Stimulated activated naive B cell treated with anti-CD40 and anti-IgM and Interleukin-4, amounts not matched to agents 10 μg/mL and 1 μg/mL and 100 μg/mL, for 72 hours (primary cell): ENCODE measurements around the gene HOXC11.

Experiments
- ATAC-seq, 2 donors: fragments of 150-1000 bp; cut with Tn5 transposase; replicated peaks; 2 replicates each; pipeline ENCODE4 v1.10.0; 2021; ENCODE audit warnings: moderate library complexity in 1 of 2
- DNase-seq: peaks from one replicate; pipeline ENCODE4 v3.0.0; 2021
- H3K27ac Mint-ChIP-seq: one replicate; pipeline ENCODE4 v1.8.0; 2022; ENCODE audit warnings: mild to moderate bottlenecking, mixed read lengths
- H3K27me3 Mint-ChIP-seq, 2 donors: one replicate each; pipeline ENCODE4 v1.8.0; 2022; ENCODE audit warnings: mixed read lengths in 2 of 2
- H3K36me3 Mint-ChIP-seq, 2 donors: one replicate each; pipeline ENCODE4 v1.8.0; 2022; ENCODE audit warnings: mixed read lengths in 2 of 2, mild to moderate bottlenecking in 1 of 2
- H3K4me1 Mint-ChIP-seq, 2 donors: one replicate each; pipeline ENCODE4 v1.8.0; 2022; ENCODE audit warnings: mixed read lengths in 2 of 2, mild to moderate bottlenecking in 1 of 2
- H3K4me3 Mint-ChIP-seq, 2 donors: one replicate each; pipeline ENCODE4 v1.8.0; 2022; ENCODE audit warnings: mild to moderate bottlenecking in 2 of 2, mixed read lengths in 2 of 2, moderate library complexity in 1 of 2
- H3K9me3 Mint-ChIP-seq, 2 donors: one replicate each; pipeline ENCODE4 v1.8.0; 2022; ENCODE audit warnings: mixed read lengths in 2 of 2, mild to moderate bottlenecking in 1 of 2

The HOXC11 gene

DNA sequence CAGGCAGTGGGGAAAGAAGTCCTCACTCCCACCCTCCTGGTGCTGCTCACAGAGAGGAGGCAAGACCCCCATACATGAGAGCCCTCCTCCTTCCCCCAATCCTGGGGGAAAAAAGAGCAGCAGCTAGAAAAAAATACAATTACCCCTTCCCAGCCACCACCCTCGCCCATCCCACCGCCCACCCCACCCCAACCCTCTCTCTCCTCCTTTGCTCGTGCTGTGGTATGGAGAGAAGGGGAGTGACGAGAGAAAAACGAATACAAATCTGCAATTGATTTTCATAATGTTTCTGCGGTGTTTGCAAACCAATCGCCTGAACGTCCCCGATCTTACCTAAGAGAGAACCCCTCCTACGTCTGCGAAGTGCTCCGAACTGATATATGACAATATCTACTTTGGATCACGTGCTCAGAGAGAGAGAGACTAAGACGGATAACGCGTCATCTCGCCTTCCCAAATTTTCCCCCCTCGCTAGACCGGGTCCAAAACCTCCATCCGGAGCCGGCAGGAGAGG is at the start of gene HOXC11:
Gene HOXC11 (plus strand): TSS at position 405 of the 514 bp plus-strand sequence. CDS start 116 bp downstream, outside the sequence.
- H3K27ac Mint-ChIP-seq, result peak within 1 kb of the TSS; percentile 72
- H3K9me3 Mint-ChIP-seq, result peaks cover 0 to 10% of the 10 kb centered on the region in 2 donors
- no peak for DNase-seq
- peaks cover 14 to 18% of the 10 kb centered on the region in 2 donors for H3K4me1 Mint-ChIP-seq
- no peak for ATAC-seq
- H3K27me3 Mint-ChIP-seq, result peaks cover 81 to 90% of the 10 kb centered on the region in 2 donors
- peak within 1 kb of the TSS; percentile 51 to 64 for H3K4me3 Mint-ChIP-seq
- peaks cover 7 to 13% of the 10 kb centered on the region in 2 donors for H3K36me3 Mint-ChIP-seq

DNA sequence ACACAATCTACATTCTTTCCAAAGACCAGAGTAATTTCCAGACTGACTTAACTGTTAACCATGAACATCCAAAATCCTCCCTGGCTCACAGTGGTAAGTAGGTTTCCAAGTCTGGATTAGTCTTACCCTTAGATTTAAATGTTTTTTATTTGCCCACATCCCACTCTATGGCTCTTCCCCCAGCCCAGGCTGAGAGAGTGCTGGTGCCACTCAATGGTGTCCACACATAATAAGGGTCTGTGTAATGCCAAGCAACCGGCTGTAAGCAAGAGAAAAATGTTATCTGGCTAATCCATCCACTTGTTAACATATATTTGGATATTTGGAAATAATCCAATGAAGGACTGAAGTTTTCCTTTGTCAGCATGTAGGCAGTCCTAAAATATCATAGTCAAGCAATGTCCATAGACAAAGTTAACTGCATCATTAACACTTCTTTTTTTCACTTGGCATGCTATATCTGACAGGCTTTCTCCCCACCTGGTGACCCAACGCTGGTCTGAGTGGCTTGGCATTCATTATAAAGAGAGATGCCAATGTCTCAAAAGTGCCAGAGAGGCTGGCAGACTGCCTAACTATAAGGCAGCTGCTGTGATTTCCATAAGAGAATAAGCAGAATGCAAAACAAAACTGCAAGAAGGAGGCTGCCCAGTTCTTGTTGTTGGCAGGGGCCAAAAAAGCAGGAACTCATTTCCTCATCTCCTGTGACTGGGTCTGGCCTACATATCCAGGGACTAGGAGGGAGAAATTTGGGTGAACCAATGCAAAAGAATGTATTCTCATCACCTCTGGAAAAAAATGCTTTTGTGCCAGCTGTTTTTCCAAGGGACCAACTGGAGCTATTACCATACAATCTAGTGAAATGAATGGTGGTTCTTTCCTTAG is 48.2 kb upstream of the HOXC11 start:
- H3K36me3 Mint-ChIP-seq, result no peaks in the 10 kb centered on the region
- H3K9me3 Mint-ChIP-seq, result no peaks in the 10 kb centered on the region
- no peaks in the 10 kb centered on the region for H3K4me1 Mint-ChIP-seq
- no peak overlapping the region for H3K4me3 Mint-ChIP-seq
- ATAC-seq, result no peak
- H3K27ac Mint-ChIP-seq, result no peak overlapping the region
- H3K27me3 Mint-ChIP-seq, result peaks cover 61 to 86% of the 10 kb centered on the region in 2 donors
- no peak for DNase-seq

DNA sequence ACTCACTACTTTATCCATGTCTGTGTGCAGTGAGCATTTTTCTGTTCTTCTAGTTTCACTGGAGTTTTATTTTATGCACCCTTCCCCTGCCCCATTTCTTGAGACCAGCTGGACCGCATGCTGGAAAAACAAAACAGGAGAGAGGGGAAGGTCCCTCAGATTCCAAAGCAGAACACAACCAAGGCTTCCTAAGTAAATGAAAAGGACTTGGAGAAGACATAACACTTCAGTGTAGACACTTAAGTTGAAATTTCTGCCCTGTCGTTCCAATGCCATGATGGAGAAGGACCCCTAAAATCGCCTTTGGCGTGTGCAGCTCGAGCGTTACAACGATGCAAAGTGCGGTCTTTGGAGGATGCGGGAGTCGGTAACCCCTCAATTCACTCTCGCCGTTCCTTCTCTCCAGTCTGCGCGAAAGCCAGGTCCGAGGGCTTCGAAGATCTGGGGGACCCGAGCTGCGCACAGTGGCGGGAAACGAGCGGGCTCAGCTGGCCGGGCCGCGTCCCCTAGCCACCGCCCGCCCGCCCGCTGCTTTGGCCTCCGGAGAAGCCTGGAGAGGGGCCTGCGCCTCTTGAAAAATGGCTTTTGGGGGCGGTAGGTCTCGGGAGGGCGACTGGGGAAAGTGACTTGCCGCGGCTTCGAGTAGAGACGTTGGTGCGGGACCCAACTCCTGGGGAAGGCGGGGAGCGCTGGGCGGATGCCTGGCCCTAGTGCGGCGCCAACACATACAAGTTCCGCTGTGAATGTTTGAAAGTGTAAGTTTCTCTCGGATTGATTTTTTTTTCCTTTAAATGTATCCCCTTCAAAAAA is 45.5 kb upstream of the HOXC11 start:
- Mint-ChIP-seq H3K27me3 (peaks cover 68 to 92% of the 10 kb centered on the region in 2 donors), H3K4me1 (no peaks in the 10 kb centered on the region), H3K4me3 (no peak overlapping the region), H3K27ac (peak overlapping the region; percentile 47), H3K9me3 (no peaks in the 10 kb centered on the region), H3K36me3 (no peaks in the 10 kb centered on the region)
- ATAC-seq, result no peak
- no peak for DNase-seq

DNA sequence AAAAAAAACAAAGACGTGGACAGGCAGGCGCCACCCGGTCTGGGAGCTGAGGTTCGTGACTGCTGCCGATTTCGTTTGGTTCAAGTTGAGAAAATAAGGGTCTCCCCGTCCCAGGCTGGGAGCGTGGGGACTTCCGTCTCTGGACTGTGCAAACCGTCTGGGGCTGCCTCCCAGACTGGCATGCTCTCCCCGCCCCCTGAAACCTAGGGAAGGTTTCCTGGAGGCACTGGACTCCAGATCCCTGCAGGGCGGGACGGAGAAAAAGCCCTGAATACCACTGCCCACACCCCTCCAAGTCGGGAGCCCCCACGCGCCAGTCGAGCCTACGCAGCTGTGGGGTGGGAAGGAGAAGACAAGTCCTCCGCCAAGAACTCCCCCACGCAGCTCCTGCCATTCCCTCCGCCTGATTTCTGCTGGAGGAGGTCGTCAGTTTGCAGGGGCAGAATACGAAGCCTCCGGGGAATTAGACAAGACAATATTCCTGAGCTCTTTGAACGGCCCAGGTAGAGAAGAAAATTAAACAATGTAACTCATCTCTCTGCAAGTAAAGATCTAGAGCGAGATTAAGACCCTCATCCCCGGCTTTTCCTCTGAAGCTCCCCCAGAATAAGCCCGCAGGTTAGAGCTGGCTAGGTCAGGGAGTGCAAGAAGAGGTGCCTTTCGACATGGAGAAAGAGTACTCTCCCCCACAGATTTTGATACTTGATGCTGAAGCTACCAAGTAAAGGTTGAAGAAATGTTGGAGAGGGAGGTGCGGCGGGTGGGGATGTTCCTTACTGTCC is 44.7 kb upstream of the HOXC11 start:
- no peak for ATAC-seq
- H3K4me1 Mint-ChIP-seq, result no peaks in the 10 kb centered on the region
- H3K27ac Mint-ChIP-seq, result peak overlapping the region; percentile 47
- H3K9me3 Mint-ChIP-seq, result no peaks in the 10 kb centered on the region
- no peaks in the 10 kb centered on the region for H3K36me3 Mint-ChIP-seq
- peaks cover 71 to 95% of the 10 kb centered on the region in 2 donors for H3K27me3 Mint-ChIP-seq
- no peak overlapping the region for H3K4me3 Mint-ChIP-seq
- DNase-seq, result no peak

DNA sequence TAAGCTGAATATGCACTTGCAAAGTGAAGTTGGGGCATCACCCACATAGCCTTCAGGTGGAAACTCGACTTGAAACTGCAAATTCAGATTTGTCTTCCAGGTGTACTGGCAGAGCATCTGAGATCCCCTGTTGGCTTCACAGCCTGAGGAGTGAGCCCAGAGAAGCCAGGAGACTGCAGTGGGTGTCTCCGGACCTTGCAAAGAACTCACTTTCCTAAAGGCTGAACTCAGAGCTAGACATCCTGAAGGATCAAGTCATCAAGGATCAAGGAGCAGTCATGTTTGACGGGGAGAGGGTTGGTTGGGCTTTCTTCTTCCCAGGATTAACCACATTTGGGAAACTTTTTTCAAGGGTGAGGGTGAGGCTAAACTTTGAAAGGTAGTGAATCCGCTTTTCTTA is 43.4 kb upstream of the HOXC11 start:
- no peaks in the 10 kb centered on the region for H3K36me3 Mint-ChIP-seq
- DNase-seq (no peak), ATAC-seq (no peak)
- H3K4me1 Mint-ChIP-seq, result no peaks in the 10 kb centered on the region
- no peak overlapping the region for H3K27ac Mint-ChIP-seq
- no peak overlapping the region for H3K4me3 Mint-ChIP-seq
- H3K27me3 Mint-ChIP-seq, result peaks cover 77 to 95% of the 10 kb centered on the region in 2 donors
- H3K9me3 Mint-ChIP-seq, result no peaks in the 10 kb centered on the region

DNA sequence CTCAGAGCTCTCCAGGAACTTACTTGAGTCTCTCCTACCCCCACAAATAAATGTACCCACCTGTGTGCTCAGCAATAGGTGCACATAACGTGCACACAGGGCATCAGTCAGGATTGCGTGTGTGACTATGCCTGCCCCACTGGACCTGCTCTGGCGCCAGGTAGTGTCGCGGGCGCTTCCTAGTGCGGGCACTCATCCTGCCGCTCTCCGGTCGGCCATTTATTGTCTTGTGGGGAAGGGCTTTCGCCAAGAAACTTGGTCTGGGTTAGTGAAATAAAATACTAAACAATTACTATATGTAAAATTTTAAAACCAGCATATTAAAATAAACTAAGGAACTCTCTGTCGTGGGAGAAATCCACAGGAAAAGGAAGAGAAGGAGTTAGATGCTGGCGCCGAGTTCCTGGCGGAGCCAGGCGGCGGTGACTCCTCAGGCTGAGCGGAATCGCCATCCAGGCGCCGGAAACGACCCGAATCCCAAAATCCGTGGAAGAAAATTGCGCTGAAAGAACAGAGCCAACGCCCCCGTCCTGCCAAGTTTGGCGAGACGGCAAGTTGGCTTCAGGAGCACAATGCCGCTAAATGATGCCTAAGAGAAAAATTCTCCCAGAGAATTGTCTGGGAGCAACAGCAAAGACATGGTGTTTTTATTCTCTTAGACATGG is 42.2 kb upstream of the HOXC11 start:
- ATAC-seq (no peak), DNase-seq (no peak)
- Mint-ChIP-seq H3K9me3 (no peaks in the 10 kb centered on the region), H3K36me3 (peaks cover 0 to 1% of the 10 kb centered on the region in 2 donors), H3K4me3 (no peak overlapping the region), H3K4me1 (peaks cover 4 to 10% of the 10 kb centered on the region in 2 donors), H3K27ac (peak overlapping the region; percentile 14), H3K27me3 (peaks cover 84 to 96% of the 10 kb centered on the region in 2 donors)

DNA sequence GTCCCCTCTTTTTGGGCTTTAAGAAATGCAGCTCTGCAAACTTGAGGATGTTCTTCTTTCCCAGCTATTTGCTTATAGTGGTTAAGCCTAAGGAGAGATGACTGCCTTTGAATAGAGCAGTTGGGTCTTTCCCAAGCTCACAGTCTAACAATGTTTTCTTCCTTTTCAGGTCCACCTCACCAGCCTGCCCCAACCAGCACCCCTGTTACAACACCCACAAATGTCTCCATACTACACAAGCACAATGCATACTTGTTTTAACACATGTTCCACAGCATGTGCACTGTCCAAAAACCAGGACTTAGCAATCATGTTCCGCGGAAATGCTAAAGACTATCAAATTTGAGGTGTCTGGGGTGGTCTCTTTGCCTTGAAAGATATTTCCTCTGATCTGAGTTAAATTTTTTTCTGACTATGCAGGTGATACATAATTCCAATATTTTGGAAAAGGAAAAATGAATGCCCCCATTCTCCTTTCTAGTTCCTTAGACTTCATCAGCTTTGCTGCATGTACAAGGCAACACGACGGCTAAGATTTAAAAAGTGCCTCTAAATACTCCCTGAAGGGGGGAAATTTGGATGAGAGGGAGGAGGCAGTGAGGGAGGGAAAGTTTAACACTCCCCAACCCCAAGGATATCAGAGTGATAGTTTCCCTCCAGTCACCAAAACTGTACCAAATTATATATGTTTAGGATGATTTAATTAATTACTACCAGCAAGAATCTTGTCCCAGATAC is 40.9 kb upstream of the HOXC11 start:
- Mint-ChIP-seq H3K27ac (no peak overlapping the region), H3K4me3 (no peak overlapping the region), H3K9me3 (no peaks in the 10 kb centered on the region), H3K36me3 (peaks cover 0 to 1% of the 10 kb centered on the region in 2 donors), H3K4me1 (peaks cover 7 to 13% of the 10 kb centered on the region in 2 donors), H3K27me3 (peaks cover 84 to 96% of the 10 kb centered on the region in 2 donors)
- ATAC-seq (no peak), DNase-seq (no peak)

DNA sequence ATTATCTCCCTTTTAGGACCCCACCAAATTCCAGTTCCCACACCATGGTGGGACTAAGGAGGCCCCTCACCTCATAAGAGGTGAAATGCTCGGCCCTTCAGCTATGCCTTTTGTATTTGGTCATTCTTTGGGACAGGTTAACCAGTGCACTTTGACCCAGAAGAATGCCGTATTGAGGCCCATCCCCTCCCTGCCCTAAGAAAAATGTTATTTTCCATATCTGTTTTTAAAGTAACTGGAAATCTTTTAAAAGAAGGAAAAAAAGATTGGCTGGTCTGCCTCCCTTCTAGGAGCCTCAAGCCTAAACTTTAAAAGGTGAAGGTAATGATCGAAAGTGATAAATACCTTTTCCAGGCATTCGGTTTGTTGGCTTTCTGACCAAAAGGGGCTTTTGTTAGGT is 40.0 kb upstream of the HOXC11 start:
- ATAC-seq (no peak), DNase-seq (no peak)
- Mint-ChIP-seq H3K4me1 (peaks cover 7 to 13% of the 10 kb centered on the region in 2 donors), H3K9me3 (no peaks in the 10 kb centered on the region), H3K4me3 (no peak overlapping the region), H3K36me3 (peaks cover 0 to 1% of the 10 kb centered on the region in 2 donors), H3K27ac (no peak overlapping the region), H3K27me3 (peaks cover 89 to 96% of the 10 kb centered on the region in 2 donors)

DNA sequence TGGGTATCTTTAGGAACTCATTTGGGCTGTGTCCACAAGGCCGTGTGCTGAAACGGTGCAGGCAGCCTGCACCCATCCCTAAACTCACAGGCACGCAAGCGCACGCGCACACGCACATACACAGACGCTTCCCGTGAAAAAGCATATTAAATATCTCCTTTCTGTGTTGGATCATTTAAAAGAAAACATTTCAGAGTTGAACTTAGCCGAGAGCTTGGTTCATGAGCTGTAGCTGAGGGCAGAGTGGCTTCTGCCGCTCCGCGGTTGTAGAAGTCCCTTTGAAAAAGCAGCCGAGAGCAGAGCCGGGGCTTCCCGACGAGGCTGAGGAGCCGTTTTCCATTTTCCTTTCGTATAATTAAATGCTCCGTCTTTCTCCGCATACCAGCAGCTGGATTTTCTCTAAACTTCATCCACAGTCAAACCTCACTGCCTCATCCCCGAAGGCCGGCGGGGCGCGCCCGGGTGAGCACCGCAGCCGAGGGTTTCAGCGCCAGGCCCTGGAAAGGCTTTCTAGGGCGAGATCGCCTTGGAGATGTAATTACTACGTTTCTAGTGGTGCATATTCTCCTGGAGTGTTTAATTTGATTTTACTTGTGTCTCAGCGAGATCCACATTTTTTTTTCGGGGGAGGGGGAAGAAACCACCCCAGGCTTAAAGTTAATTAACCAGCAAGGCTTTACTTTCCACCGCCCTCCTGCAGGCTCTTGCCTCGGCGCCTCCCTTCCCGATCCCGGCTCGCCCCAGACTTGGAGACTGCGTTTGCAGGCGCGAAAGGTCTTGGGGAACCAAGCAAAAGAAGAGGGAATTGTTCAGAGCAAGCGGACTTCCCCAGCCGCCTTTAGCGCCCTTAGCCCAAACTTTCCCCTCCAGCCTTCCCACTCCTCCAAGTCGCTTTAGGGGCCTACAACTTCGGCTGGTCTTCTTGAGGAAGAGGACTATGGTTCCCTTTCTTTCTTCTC is 37.3 kb upstream of the HOXC11 start:
- no peaks in the 10 kb centered on the region for H3K9me3 Mint-ChIP-seq
- peak overlapping the region; percentile 22 for H3K27ac Mint-ChIP-seq
- H3K4me3 Mint-ChIP-seq, result peak overlapping the region; percentile 26 to 67
- H3K36me3 Mint-ChIP-seq, result peaks cover 0 to 1% of the 10 kb centered on the region in 2 donors
- H3K4me1 Mint-ChIP-seq, result peaks cover 9 to 13% of the 10 kb centered on the region in 2 donors
- DNase-seq (no peak), ATAC-seq (no peak)
- peaks cover 83 to 95% of the 10 kb centered on the region in 2 donors for H3K27me3 Mint-ChIP-seq

DNA sequence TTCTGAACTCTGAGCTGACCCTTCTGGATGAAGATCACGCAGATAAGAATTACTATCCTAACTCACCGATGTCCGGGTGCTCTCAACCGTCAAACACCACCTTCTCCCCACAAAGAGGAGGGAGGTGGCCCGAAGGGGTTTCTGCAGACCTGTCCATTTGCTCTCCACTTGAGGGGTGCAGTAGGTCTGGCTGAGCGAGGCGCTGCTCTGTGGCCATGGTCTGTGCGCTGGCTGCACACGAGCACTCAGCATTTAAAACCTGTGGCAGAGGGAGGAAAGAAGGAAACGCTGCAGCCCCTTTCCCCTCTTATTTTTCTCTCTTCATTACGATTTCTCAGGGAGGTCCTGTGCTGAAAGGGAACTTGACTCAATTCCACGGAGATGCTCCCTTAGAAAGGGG is 35.8 kb upstream of the HOXC11 start:
- Mint-ChIP-seq H3K4me3 (no peak overlapping the region), H3K27ac (peak overlapping the region; percentile 37), H3K36me3 (peaks cover 0 to 1% of the 10 kb centered on the region in 2 donors), H3K27me3 (peaks cover 89 to 99% of the 10 kb centered on the region in 2 donors), H3K9me3 (no peaks in the 10 kb centered on the region), H3K4me1 (peaks cover 9 to 13% of the 10 kb centered on the region in 2 donors)
- ATAC-seq (no peak), DNase-seq (no peak)

DNA sequence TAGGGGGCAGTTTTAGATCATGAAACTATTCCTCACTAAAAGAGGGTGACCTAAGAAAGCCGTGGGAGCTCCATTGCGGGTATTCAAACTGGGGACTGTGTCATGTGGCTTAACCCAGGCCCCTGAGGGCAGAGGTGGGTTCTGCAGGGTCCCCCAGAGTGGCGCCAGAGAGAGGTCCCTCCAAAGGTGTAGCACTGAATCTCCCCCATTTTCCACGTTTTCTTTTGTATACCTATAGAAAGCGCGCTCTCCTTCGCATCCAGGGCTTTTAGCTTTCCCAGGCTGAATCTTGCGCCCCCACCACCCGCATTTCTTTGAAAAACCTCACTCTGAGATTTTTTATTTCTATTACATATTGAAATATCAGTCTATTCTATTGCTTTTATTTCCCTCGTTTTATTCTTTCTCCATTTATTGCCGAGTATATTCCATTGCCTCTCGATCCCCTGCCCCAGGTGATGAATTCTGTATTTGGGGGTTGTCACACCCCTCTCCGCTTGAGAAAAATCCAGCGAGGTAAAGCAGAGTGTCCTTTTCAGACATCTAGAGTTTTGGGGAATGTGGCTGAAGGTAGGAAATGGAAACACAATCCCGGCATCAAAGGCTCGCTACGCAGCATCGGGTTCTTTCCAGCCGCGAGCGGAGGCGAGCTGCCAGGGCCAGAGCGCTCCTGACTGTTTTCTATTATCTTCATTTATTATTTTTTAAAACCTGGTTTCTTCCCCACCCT is 35.2 kb upstream of the HOXC11 start:
- Mint-ChIP-seq H3K9me3 (no peaks in the 10 kb centered on the region), H3K36me3 (peaks cover 0 to 1% of the 10 kb centered on the region in 2 donors), H3K4me3 (no peak overlapping the region), H3K27ac (peak overlapping the region; percentile 73), H3K27me3 (peaks cover 88 to 99% of the 10 kb centered on the region in 2 donors), H3K4me1 (peaks cover 9 to 13% of the 10 kb centered on the region in 2 donors)
- ATAC-seq (no peak), DNase-seq (no peak)
